Heart right ventricle (tissue), 16 donors: ENCODE results near the gene PPIF. TPM values are rescaled to one million over a fixed set of nuclear protein-coding genes. Genes with fewer than 3 reads are reported as not detected.
"Not testable (repeated sequence)": the region's sequence is repeated elsewhere in the genome, so short reads cannot be mapped to it uniquely, and the experiment has no call there.

Experiments used
- ATAC-seq, 8 donors: fragments of 200-7000 bp; cut with Tn5 transposase; one replicate each; pipeline ENCODE4 v1.9.1; 2020; ENCODE audit warnings: mild to moderate bottlenecking in 8 of 8, moderate library complexity in 8 of 8, moderate number of reproducible peaks in 1 of 8
- DNase-seq, 2 donors: peaks; one replicate each; pipeline ENCODE4 v3.0.0-alpha.2; 2020
- H3K27ac ChIP-seq, 10 donors: fragments of 200-600 bp; sonication (generic) in 2 of 10; one replicate each; pipeline versions ENCODE4 v1.5.0 to v1.8.0; 2020 to 2022; ENCODE audit warnings: mild to moderate bottlenecking in 3 of 10
- H3K27me3 ChIP-seq, 7 donors: fragments of 200-600 bp; one replicate each; pipeline ENCODE4 v1.8.0; 2021 to 2022; ENCODE audit warnings: mild to moderate bottlenecking in 2 of 7
- H3K36me3 ChIP-seq, 9 donors: fragments of 200-600 bp; sonication (generic) in 1 of 9; one replicate each; pipeline versions ENCODE4 v1.5.0 to v1.8.0; 2020 to 2022; ENCODE audit warnings: mild to moderate bottlenecking in 2 of 9
- H3K4me1 ChIP-seq, 9 donors: fragments of 200-600 bp; sonication (generic) in 1 of 9; one replicate each; pipeline versions ENCODE4 v1.5.0 to v1.8.0; 2020 to 2022; ENCODE audit warnings: mild to moderate bottlenecking in 4 of 9
- H3K4me3 ChIP-seq, 10 donors: fragments of 200-600 bp; sonication (generic) in 2 of 10; one replicate each; pipeline versions ENCODE4 v1.5.0 to v1.8.0; 2020 to 2022; ENCODE audit warnings: mild to moderate bottlenecking in 7 of 10, moderate library complexity in 2 of 10
- H3K9me3 ChIP-seq, 11 donors: fragments of 200-600 bp in 10 of 11; sonication (generic) in 2 of 11; one replicate each; pipeline versions ENCODE4 v1.5.0 to v1.8.0; 2013 to 2022; ENCODE audit warnings: mild to moderate bottlenecking in 2 of 11, control low read depth in 1 of 11, moderate library complexity in 1 of 11
- WGBS, 2 donors: extraction: QIAGEN DNeasy Blood & Tissue Kit; methylation state at CpG; one replicate each; pipeline ENCODE4 v1.1.7; 2013; ENCODE audit warnings: inconsistent platforms in 1 of 2; 5-methylcytosine and 5-hydroxymethylcytosine counted together
- intact Hi-C, 10 donors: fragments of 100-400 bp; cut with DNase I; formaldehyde crosslinking; loops; one replicate each; pipeline versions ENCODE4 v1.11.1 to v1.14.2; 2022
- polyA plus RNA-seq, 2 donors: library from polyadenylated mRNA; stranded (reverse); fragments of 200-250 nt; gene quantifications; one replicate each; pipeline ENCODE4 v1.2.3, GENCODE V29; 2013
- total RNA-seq, 10 donors: library from RNA; stranded (reverse); fragmentation: NEBNext Ultra II Directional in 3 of 10; extraction: Animal tissue kit (Norgen Biotek cat#: 25700) in 3 of 10; gene quantifications; one replicate each; pipeline versions ENCODE4 v1.2.1 to v1.2.4, GENCODE V29; 2021 to 2023
- TF ChIP-seq, protein P1 (sequence below), 9 donors: fragments of 200-600 bp; sonication (generic) in 2 of 9; IDR thresholded peaks; one replicate each; pipeline versions ENCODE4 v1.5.0 to v1.8.0; 2021 to 2022; ENCODE audit warnings: antibody characterized with exemption in 9 of 9, mild to moderate bottlenecking in 5 of 9, moderate library complexity in 1 of 9
- donor health status: Arrhythmogenic right ventricular cardiomyopathy.
- donor health status: ischemic (EF 13 %, LVEDD 7.1; RV severe dilation, severe dysfunction).
- donor health status: healthy with polysubstance abuse.
- donor health status: DM: no; HTN: yes; CAD: no.
- donor health status: DM: no; HTN: no; CAD: no.
- donor health status: ischemic (EF 25% LVEDD 6.9; RV normal size, moderate dysfunction).
- donor health status: ischemic (EF 25% LVEDD 5.7; RV mildly dilated, moderate dysfunction).
- donor health status: healthy.
- donor health status: DM: yes; HTN: yes; CAD: no.
- donor health status: Ischemic cardiomyopathy.
- donor health status: ischemic (EF 35%, LVEDD 5.7; RV mildly dilated, moderate dysfunction).
- donor health status: nonischemic (EF 11% LVEDD 7.7; RV severe dilation, severe dysfunction).
- donor health status: DM: yes; HTN: yes; CAD: no.
- donor health status: PGD.
- donor health status: ischemic (EF 29% LVEDD 5.4; RV normal size, mild dysfunction).
- donor health status: nonischemic (EF 23%, LVEDD 6.1; RV moderate dilation, normal function).

Gene PPIF
- total and polyA plus RNA-seq, 12 donors, result 44.3 to 205 (median 146) TPM

DNA sequence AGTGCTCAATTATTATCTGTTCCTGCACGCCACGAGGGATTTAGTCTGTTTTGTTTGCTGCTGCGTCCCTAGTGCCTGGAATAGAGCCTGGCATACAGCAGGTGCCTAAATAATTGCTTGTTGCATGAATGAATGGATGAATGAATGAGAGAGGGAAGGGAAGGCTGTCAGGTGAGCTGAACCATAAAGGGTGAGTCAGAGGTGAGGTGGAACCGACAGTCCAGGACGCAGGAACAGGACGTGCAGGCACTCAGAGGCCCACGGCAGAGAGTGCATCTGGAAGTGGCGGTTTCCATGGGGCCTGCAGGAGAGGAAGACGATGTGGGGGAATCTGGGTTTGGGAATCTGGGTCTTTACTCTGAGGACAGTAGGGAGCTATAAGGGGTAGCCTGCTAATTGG is 17.7 kb upstream of the PPIF start:
- H3K9me3 ChIP-seq, result peaks cover 0 to 4% (median 0%) of the 10 kb centered on the region in 11 donors
- intact Hi-C loops, result no loop called here
- H3K27me3 ChIP-seq, result no peaks in the 10 kb centered on the region
- H3K27ac ChIP-seq, result no peak overlapping the region
- no peak for DNase-seq
- H3K4me3 ChIP-seq, result no peak overlapping the region
- no peaks in the 10 kb centered on the region for H3K36me3 ChIP-seq
- ATAC-seq, result no peak
- 88 to 96% methylated on average over 9 of the region's 9 CpGs for WGBS, 2 donors
- peaks cover 0 to 11% (median 0%) of the 10 kb centered on the region in 9 donors for H3K4me1 ChIP-seq
- TF ChIP-seq, protein P1, sequence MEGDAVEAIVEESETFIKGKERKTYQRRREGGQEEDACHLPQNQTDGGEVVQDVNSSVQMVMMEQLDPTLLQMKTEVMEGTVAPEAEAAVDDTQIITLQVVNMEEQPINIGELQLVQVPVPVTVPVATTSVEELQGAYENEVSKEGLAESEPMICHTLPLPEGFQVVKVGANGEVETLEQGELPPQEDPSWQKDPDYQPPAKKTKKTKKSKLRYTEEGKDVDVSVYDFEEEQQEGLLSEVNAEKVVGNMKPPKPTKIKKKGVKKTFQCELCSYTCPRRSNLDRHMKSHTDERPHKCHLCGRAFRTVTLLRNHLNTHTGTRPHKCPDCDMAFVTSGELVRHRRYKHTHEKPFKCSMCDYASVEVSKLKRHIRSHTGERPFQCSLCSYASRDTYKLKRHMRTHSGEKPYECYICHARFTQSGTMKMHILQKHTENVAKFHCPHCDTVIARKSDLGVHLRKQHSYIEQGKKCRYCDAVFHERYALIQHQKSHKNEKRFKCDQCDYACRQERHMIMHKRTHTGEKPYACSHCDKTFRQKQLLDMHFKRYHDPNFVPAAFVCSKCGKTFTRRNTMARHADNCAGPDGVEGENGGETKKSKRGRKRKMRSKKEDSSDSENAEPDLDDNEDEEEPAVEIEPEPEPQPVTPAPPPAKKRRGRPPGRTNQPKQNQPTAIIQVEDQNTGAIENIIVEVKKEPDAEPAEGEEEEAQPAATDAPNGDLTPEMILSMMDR (IDR thresholded peaks at IDR 0.05), result no peak

DNA sequence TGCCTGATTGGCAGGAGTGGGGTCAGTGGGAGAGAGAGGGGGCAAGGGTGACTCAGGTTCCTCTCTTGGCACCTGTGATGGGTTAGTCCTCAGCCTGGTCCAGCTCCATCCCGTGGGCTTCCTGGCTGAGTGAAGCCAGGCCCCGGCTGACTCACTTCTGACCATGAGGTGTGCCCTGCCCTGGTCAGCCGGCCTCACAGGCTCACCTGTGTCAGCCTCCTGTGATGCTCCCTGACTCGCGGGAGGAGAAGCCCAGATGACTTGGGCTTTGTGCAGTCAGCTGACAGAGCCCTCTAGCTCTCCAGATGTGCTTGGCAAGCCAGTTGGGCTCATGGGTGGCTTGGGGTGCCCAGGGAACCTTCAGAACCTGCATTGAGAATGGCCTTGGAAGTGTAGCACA is 16.0 kb upstream of the PPIF start:
- peaks cover 0 to 4% (median 0%) of the 10 kb centered on the region in 11 donors for H3K9me3 ChIP-seq
- H3K27ac ChIP-seq, result peak overlapping the region in 3 of 10 donors; percentile 15 to 67 (median 27)
- TF ChIP-seq, protein P1 (IDR thresholded peaks at IDR 0.05), result no peak
- H3K36me3 ChIP-seq, result no peaks in the 10 kb centered on the region
- H3K27me3 ChIP-seq, result no peaks in the 10 kb centered on the region
- DNase-seq, result no peak
- H3K4me1 ChIP-seq, result peaks cover 0 to 11% (median 0%) of the 10 kb centered on the region in 9 donors
- no peak for ATAC-seq
- WGBS, 2 donors, result 97 to 98% methylated on average over 5 of the region's 5 CpGs
- no peak overlapping the region for H3K4me3 ChIP-seq
- intact Hi-C loops, result no loop called here

DNA sequence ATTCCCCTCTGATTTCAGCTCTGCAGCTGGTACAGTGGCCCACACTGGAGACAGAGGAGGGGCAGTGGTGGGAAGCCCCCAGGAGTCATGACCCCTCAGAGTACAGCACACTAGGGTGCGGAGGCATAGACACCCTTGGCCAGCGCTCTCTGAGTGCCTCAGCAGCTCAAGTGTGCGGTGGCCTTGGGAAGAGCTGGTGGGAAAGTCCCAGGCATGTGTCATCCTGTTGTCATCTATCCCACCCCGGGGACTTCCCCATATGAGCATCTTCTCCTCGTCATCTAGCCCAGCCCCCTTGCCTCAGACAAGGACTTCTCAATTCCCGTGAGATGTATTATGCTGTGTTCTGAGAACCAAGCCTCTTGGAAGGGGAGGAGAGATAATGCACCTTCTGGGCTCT is 15.6 kb upstream of the PPIF start:
- Histone ChIP-seq H3K27ac (peak overlapping the region in 3 of 10 donors; percentile 15 to 67 (median 27)), H3K27me3 (no peaks in the 10 kb centered on the region), H3K36me3 (no peaks in the 10 kb centered on the region), H3K9me3 (peaks cover 0 to 4% (median 0%) of the 10 kb centered on the region in 11 donors), H3K4me3 (no peak overlapping the region), H3K4me1 (peaks cover 0 to 11% (median 0%) of the 10 kb centered on the region in 9 donors)
- intact Hi-C loops, result no loop called here
- ATAC-seq, result peak in 7 of 8 donors; percentile 69 to 82 (median 74)
- TF ChIP-seq, protein P1 (IDR thresholded peaks at IDR 0.05), result no peak
- DNase-seq, result peak in 1 of 2 donors; percentile 61
- WGBS, 2 donors, result 54 to 70% methylated on average over 6 of the region's 6 CpGs

DNA sequence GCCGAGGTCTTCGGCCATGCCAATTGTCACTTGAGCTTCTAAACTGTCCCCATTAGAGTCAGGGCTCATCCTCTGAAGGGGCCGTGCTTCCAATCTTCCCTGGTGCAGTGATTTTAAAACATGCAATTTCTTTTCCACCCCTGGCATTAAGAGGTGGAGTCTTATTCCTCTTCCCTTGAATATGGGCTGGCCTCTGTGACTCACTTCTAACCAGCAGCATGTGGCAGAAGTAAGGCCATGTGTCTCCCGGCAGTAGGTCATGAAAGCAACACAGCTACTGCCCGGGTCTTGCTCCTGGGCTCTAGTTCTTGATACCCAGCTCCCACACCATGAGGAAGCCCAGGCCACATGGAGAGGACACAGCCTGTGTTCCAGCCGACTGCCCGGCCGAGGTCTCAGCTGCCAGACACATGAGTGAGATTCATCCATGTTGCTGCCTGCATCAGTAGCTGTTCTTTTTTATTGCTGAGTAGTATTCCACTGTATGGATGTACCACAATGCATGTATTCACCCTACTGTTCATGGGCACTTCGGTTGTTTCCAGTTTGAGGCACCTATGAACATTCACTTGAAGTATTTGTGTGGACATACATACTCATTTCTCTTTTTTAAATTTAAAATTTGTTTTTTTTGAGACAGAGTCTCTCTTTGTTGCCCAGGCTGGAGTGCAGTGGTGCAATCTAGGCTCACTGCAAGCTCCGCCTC is 14.5 kb upstream of the PPIF start:
- peaks cover 0 to 11% (median 0%) of the 10 kb centered on the region in 9 donors for H3K4me1 ChIP-seq
- H3K9me3 ChIP-seq, H3K4me3 ChIP-seq, H3K36me3 ChIP-seq, DNase-seq, H3K27me3 ChIP-seq, ATAC-seq, H3K27ac ChIP-seq, intact Hi-C loops: not testable (repeated sequence)
- WGBS, 2 donors, result 92 to 96% methylated on average over 2 of the region's 10 CpGs

DNA sequence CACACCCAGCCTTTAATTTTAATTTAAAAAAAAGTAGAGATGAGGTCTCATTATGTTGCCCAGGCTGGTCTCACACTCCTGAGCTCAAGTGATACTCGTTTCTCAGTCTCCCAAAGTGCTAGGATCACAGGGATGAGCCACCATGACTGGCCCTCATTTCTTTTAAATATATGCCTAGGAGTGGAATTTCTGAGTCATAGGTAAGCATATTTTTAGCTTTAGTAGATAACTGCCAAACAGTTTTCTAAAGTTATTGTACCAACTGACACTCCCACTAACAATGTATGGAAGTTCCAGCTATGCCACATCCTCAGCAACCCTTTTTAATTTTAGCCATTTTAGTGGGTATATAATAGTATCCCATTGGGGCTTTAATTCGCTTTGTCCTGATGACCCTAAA is 13.8 kb upstream of the PPIF start:
- Histone ChIP-seq H3K4me1 (peaks cover 0 to 11% (median 0%) of the 10 kb centered on the region in 9 donors), H3K4me3 (no peak overlapping the region), H3K27me3 (no peaks in the 10 kb centered on the region), H3K36me3 (no peaks in the 10 kb centered on the region), H3K9me3 (peaks cover 0 to 4% (median 0%) of the 10 kb centered on the region in 11 donors), H3K27ac (no peak overlapping the region)
- TF ChIP-seq, protein P1 (IDR thresholded peaks at IDR 0.05), result no peak
- intact Hi-C loops, result no loop called here
- DNase-seq (no peak), ATAC-seq (no peak)
- 96 to 99% methylated on average over 2 of the region's 2 CpGs for WGBS, 2 donors
